Measurements from ENCODE around the gene RTL9. TPM values are rescaled to one million over a fixed set of nuclear protein-coding genes. Genes with fewer than 3 reads are reported as not detected.

The RTL9 gene
- total RNA-seq (not detected), polyA plus RNA-seq (not detected)
- long read RNA-seq, donor 1: 0 reads
- long read RNA-seq, donor 2: 0 reads

- Histone ChIP-seq H3K4me1 (no peaks in the 10 kb centered on the region), H3K27ac (no peak within 1 kb of the TSS), H3K4me3 (no peak within 1 kb of the TSS), H3K9me3 (no peaks in the 10 kb centered on the region), H3K27me3 (replicated peaks in 1 of 7) (no peaks in the 10 kb centered on the region), H3K36me3 (no peaks in the 10 kb centered on the region)
- intact Hi-C loops (cut with DNase I; ENCODE audit: low total_unique reads): no loop called here
- 52 to 90% (median 85%) methylated on average over 2 of the region's 2 CpGs for WGBS, 5 donors
- TF ChIP-seq POLR2AphosphoS5 (IDR thresholded peaks at IDR 0.05) (no peak), CTCF (IDR thresholded peaks at IDR 0.05 in 8 of 11, conservative IDR thresholded peaks at IDR 0.05 in 3 of 11) (no peak), POLR2A (IDR thresholded peaks at IDR 0.05) (no peak)
- no peak for DNase-seq
Observed at GRCh38 chrX:110358548-110358947, at the start of gene RTL9. RTL9 (plus strand) TSS chrX:110358848; CDS start chrX:110450618, 91,770 bp downstream.

DNA sequence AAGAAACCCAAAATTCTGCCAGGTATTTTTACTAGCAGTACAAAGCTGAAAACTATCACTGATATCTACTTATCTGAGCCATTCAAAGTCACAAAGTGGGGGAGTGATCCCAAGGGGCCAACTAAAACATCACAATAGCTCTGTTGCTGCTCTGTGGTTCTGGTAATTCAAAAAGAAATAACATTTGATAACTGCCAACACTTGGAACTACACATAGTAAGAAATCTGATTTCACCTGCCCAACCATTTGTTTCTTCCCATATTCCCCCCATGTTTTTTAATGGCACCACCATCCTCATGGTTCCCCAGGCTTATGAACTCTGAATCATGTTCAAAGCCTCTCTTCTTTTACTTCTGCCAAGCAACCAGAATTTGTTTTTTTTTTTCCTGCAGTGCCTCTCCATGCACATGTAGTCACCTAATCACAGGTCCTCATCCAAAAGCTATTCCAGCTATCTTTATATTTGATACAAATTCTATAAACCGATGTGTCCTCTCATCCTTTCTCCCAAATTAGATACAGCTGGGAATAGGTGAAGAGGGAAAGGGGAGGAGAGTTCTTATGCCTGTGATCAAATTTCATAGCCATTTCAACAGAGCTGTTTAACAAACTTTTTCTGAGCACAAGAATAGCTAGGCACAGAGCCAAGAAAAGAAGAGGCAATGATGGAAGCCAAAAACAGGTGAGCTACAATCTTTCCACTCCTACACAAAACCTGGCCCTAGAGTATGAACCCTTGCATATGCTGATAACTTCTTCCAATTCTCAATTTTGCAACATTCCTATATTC, 48.5 kb upstream of the RTL9 start:
- intact Hi-C loops (cut with DNase I; ENCODE audit: low total_unique reads): no loop called here
- no peak overlapping the region for H3K27ac ChIP-seq
- no peaks in the 10 kb centered on the region for H3K9me3 ChIP-seq
- no peak for DNase-seq
- no peaks in the 10 kb centered on the region for H3K36me3 ChIP-seq
- peaks cover 0 to 33% (median 3%) of the 10 kb centered on the region in 6 donors for H3K4me1 ChIP-seq
- TF ChIP-seq POLR2AphosphoS5 (IDR thresholded peaks at IDR 0.05) (no peak), POLR2A (IDR thresholded peaks at IDR 0.05) (no peak), CTCF (IDR thresholded peaks at IDR 0.05 in 8 of 11, conservative IDR thresholded peaks at IDR 0.05 in 3 of 11) (no peak)
- WGBS, 5 donors: 79 to 85% (median 81%) methylated on average over 1 of the region's 1 CpG
- H3K27me3 ChIP-seq (replicated peaks in 1 of 7): no peaks in the 10 kb centered on the region
- H3K4me3 ChIP-seq: no peak overlapping the region

DNA sequence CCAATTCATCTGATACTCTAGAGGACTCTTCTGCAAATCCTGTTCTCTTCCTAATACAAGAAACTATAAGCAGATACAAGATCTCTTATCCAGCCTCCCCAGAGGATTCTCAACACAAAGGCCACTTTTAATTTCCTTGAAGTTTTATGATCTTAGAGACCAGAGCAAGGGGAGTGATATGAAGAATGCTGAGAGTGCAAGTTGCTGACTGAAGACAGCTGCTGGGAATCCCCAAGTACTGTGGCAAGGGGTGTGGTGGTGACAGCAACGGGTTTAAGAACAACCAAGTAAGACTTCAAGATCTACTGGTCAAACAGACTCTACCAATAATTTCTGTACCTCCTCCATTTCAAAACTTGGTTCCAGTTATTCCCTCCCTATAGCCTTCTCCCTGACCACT, 47.8 kb upstream of the RTL9 start:
- H3K27me3 ChIP-seq (replicated peaks in 1 of 7): no peaks in the 10 kb centered on the region
- no peaks in the 10 kb centered on the region for H3K9me3 ChIP-seq
- WGBS, 5 donors: 24 to 50% (median 30%) methylated on average over 1 of the region's 1 CpG
- TF ChIP-seq POLR2A (IDR thresholded peaks at IDR 0.05) (no peak), POLR2AphosphoS5 (IDR thresholded peaks at IDR 0.05) (no peak), CTCF (IDR thresholded peaks at IDR 0.05 in 8 of 11, conservative IDR thresholded peaks at IDR 0.05 in 3 of 11) (no peak)
- no peak overlapping the region for H3K4me3 ChIP-seq
- no peak for DNase-seq
- H3K36me3 ChIP-seq: no peaks in the 10 kb centered on the region
- peaks cover 0 to 40% (median 5%) of the 10 kb centered on the region in 6 donors for H3K4me1 ChIP-seq
- no peak overlapping the region for H3K27ac ChIP-seq
- intact Hi-C loops (cut with DNase I; ENCODE audit: low total_unique reads): no loop called here

GRCh38 chrX:110311437-110312230, 47.0 kb upstream of the RTL9 start:
- H3K36me3 ChIP-seq: no peaks in the 10 kb centered on the region
- TF ChIP-seq POLR2AphosphoS5 (IDR thresholded peaks at IDR 0.05): no peak
- no peak for TF ChIP-seq POLR2A (IDR thresholded peaks at IDR 0.05)
- no peaks in the 10 kb centered on the region for H3K9me3 ChIP-seq
- intact Hi-C loops (cut with DNase I; ENCODE audit: low total_unique reads): no loop called here
- H3K4me3 ChIP-seq: no peak overlapping the region
- 76 to 95% (median 81%) methylated on average over 1 of the region's 1 CpG for WGBS, 5 donors
- H3K27me3 ChIP-seq (replicated peaks in 1 of 7): no peaks in the 10 kb centered on the region
- peaks cover 0 to 47% (median 8%) of the 10 kb centered on the region in 6 donors for H3K4me1 ChIP-seq
- DNase-seq: no peak
- H3K27ac ChIP-seq: no peak overlapping the region

All from spleen (tissue), 13 donors.